OCI-LY7 (cell line): Measurements from ENCODE around the gene FAM241B.

Experiments used
- EZH2phosphoT487 ChIP-seq: fragments of 200-600 bp; sonication (generic); IDR thresholded peaks from 2 replicates; pipeline ENCODE4 v1.6.1; 2018; ENCODE audit warnings: low read depth, borderline replicate concordance, mild to moderate bottlenecking, mixed run types, antibody characterized with exemption, low read length, moderate library complexity, mixed read lengths
- TF ChIP-seq, protein P1 (sequence below): fragments of 200-600 bp; sonication (generic); conservative IDR thresholded peaks from 2 replicates; pipeline ENCODE4 v1.5.1; 2014; ENCODE audit warnings: mild to moderate bottlenecking, antibody characterized with exemption, low read length, moderate library complexity, mixed read lengths

DNA sequence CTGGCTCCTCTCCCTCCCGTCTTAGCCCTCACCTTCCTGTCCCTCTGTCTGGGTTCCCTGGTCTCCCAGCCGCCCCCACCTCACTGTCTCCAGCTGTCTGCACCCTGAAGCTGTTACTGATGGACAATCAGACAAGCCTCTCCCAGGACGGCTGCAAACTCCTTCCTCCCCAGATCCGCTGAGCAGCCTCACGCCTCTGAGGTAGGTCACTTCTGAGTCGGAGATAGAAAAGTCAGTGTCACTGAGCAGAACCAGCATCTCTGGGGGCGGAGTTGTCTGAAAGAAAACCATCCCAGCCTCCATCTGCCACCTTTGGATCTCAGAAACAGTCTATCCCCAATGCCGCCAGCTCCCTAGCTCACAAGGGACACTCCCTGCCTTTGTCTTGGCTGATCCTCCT, 27.4 kb downstream of the FAM241B start:
- TF ChIP-seq, protein P1, sequence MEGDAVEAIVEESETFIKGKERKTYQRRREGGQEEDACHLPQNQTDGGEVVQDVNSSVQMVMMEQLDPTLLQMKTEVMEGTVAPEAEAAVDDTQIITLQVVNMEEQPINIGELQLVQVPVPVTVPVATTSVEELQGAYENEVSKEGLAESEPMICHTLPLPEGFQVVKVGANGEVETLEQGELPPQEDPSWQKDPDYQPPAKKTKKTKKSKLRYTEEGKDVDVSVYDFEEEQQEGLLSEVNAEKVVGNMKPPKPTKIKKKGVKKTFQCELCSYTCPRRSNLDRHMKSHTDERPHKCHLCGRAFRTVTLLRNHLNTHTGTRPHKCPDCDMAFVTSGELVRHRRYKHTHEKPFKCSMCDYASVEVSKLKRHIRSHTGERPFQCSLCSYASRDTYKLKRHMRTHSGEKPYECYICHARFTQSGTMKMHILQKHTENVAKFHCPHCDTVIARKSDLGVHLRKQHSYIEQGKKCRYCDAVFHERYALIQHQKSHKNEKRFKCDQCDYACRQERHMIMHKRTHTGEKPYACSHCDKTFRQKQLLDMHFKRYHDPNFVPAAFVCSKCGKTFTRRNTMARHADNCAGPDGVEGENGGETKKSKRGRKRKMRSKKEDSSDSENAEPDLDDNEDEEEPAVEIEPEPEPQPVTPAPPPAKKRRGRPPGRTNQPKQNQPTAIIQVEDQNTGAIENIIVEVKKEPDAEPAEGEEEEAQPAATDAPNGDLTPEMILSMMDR, result no peak
- TF ChIP-seq EZH2phosphoT487, result no peak
